Tibial nerve (tissue), 4 donors: ENCODE results near the gene PAK1IP1. TPM values are rescaled to one million over a fixed set of nuclear protein-coding genes. Genes with fewer than 3 reads are reported as not detected.
"Not testable (repeated sequence)": the region's sequence is repeated elsewhere in the genome, so short reads cannot be mapped to it uniquely, and the experiment has no call there.

Experiments used
- DNase-seq, 2 donors: peaks; one replicate each; pipeline ENCODE4 v3.0.0-alpha.2; 2019; ENCODE audit warnings: low spot score in 2 of 2
- H3K27ac ChIP-seq, 4 donors: fragments of 200-600 bp; sonication (generic) in 3 of 4; one replicate each; pipeline ENCODE4 v1.5.1; 2017 to 2019; ENCODE audit warnings: mild to moderate bottlenecking in 1 of 4
- H3K27me3 ChIP-seq, 2 donors: fragments of 200-600 bp; sonication (generic) in 1 of 2; one replicate each; pipeline versions ENCODE4 v1.5.1 to v1.6.0; 2017 to 2019
- H3K36me3 ChIP-seq, 3 donors: fragments of 200-600 bp; sonication (generic); one replicate each; pipeline ENCODE4 v1.5.1; 2018 to 2019
- H3K4me1 ChIP-seq, 4 donors: fragments of 200-600 bp; sonication (generic) in 3 of 4; one replicate each; pipeline ENCODE4 v1.5.1; 2017 to 2019
- H3K4me3 ChIP-seq, 4 donors: fragments of 200-600 bp; sonication (generic) in 3 of 4; one replicate each; pipeline ENCODE4 v1.5.1; 2017 to 2019; ENCODE audit warnings: mild to moderate bottlenecking in 1 of 4, moderate library complexity in 1 of 4
- H3K9me3 ChIP-seq, 4 donors: fragments of 200-600 bp; sonication (generic) in 3 of 4; one replicate each; pipeline ENCODE4 v1.5.1; 2017 to 2019
- EP300 ChIP-seq, 2 donors: sonication (generic); formaldehyde crosslinking; IDR thresholded peaks; one replicate each; pipeline ENCODE4 v1.6.1; 2017; ENCODE audit warnings: antibody characterized with exemption in 2 of 2, mild to moderate bottlenecking in 1 of 2
- POLR2A ChIP-seq, 2 donors: fragments of 450-650 bp; IDR thresholded peaks; one replicate each; pipeline ENCODE4 v1.6.1; 2017; ENCODE audit warnings: antibody characterized with exemption in 2 of 2, mild to moderate bottlenecking in 2 of 2, moderate library complexity in 2 of 2
- WGBS, 2 donors: methylation state at CpG; one replicate each; pipeline ENCODE4 v1.1.5; 2018; 5-methylcytosine and 5-hydroxymethylcytosine counted together
- total RNA-seq, 4 donors: library from RNA; depleted of rRNA; stranded (reverse); fragments of >200 nt; gene quantifications; one replicate each; pipeline ENCODE4 v1.1.0, GENCODE V29; 2016
- TF ChIP-seq, protein P1 (sequence below), 5 experiments: fragments of 200-600 bp in 3 of 5; fragments of 450-650 bp in 2 of 5; sonication (generic) in 3 of 5; IDR thresholded peaks; one replicate each; pipeline ENCODE4 v1.5.1; 2016 to 2019; ENCODE audit warnings: antibody characterized with exemption in 5 of 5, mild to moderate bottlenecking in 3 of 5, moderate library complexity in 2 of 5

The PAK1IP1 gene
- total RNA-seq, 4 donors from 2014 or later: 6.5 to 21.0 (median 10.3) TPM

DNA sequence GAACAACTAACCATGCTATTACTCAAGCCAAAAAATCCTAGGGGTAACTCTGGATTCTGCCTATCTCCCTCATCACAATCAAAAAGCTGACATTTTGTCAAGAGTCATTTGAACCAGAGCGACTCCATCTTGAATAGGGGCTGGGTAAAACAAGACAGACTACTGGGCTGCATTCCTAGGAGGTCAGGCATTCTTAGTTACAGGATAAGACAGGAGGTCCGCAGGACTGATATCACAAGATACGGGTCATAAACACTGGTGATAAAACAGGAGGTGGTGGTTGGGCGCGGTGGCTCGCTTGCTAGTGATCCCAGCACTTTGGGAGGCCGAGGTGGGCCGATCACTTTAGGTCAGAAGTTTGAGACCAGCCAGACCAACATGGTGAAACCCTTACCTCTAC is 32.6 kb upstream of the PAK1IP1 start:
- Histone ChIP-seq H3K4me3 (no peak overlapping the region), H3K27ac (no peak overlapping the region), H3K36me3 (no peaks in the 10 kb centered on the region), H3K4me1 (no peaks in the 10 kb centered on the region), H3K9me3 (peaks cover 0 to 10% (median 0%) of the 10 kb centered on the region in 4 donors), H3K27me3 (no peaks in the 10 kb centered on the region)
- no peak for DNase-seq
- TF ChIP-seq, protein P1, sequence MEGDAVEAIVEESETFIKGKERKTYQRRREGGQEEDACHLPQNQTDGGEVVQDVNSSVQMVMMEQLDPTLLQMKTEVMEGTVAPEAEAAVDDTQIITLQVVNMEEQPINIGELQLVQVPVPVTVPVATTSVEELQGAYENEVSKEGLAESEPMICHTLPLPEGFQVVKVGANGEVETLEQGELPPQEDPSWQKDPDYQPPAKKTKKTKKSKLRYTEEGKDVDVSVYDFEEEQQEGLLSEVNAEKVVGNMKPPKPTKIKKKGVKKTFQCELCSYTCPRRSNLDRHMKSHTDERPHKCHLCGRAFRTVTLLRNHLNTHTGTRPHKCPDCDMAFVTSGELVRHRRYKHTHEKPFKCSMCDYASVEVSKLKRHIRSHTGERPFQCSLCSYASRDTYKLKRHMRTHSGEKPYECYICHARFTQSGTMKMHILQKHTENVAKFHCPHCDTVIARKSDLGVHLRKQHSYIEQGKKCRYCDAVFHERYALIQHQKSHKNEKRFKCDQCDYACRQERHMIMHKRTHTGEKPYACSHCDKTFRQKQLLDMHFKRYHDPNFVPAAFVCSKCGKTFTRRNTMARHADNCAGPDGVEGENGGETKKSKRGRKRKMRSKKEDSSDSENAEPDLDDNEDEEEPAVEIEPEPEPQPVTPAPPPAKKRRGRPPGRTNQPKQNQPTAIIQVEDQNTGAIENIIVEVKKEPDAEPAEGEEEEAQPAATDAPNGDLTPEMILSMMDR (IDR thresholded peaks at IDR 0.05): no peak
- TF ChIP-seq EP300 (IDR thresholded peaks at IDR 0.05) (no peak), POLR2A (IDR thresholded peaks at IDR 0.05) (no peak)
- WGBS, 2 donors: 92 to 93% methylated on average over 8 of the region's 8 CpGs

GRCh38 chr6:10662742-10663141 is 32.0 kb upstream of the PAK1IP1 start:
- 86 to 90% methylated on average over 2 of the region's 2 CpGs for WGBS, 2 donors
- Histone ChIP-seq H3K4me3 (no peak overlapping the region), H3K9me3 (peaks cover 0 to 10% (median 0%) of the 10 kb centered on the region in 4 donors), H3K36me3 (no peaks in the 10 kb centered on the region), H3K4me1 (no peaks in the 10 kb centered on the region), H3K27ac (no peak overlapping the region), H3K27me3 (no peaks in the 10 kb centered on the region)
- TF ChIP-seq POLR2A (IDR thresholded peaks at IDR 0.05) (no peak), EP300 (IDR thresholded peaks at IDR 0.05) (no peak)
- TF ChIP-seq, protein P1 (IDR thresholded peaks at IDR 0.05): no peak
- DNase-seq: no peak

DNA sequence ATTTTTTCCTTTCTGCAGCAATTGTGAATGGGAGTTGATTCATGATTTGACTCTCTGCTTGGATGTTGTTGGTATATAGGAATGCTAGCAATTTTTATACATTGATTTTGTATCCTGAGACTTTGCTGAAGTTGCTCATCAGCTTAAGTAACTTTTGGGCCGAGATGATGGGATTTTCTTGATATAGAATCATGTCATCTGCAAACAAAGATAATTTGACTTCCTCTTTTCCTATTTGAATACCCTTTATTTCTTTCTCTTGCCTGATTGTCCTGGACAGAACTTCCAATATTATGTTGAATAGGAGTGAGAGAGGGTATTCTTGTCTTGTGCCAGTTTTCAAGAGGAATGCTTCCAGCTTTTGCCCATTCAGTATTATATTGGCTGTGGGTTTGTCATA is 29.2 kb upstream of the PAK1IP1 start:
- H3K27me3 ChIP-seq, H3K36me3 ChIP-seq, DNase-seq, H3K27ac ChIP-seq, H3K4me3 ChIP-seq, H3K4me1 ChIP-seq: not testable (repeated sequence)
- H3K9me3 ChIP-seq: peaks cover 0 to 10% (median 0%) of the 10 kb centered on the region in 4 donors
- 65 to 66% methylated on average over 1 of the region's 1 CpG for WGBS, 2 donors

GRCh38 chr6:10668126-10668917 is 26.4 kb upstream of the PAK1IP1 start:
- H3K27me3 ChIP-seq: no peaks in the 10 kb centered on the region
- H3K4me1 ChIP-seq: no peaks in the 10 kb centered on the region
- no peak overlapping the region for H3K27ac ChIP-seq
- 74 to 87% methylated on average over 4 to 5 of the region's 6 CpGs for WGBS, 2 donors
- peaks cover 0 to 10% (median 0%) of the 10 kb centered on the region in 4 donors for H3K9me3 ChIP-seq
- no peaks in the 10 kb centered on the region for H3K36me3 ChIP-seq
- TF ChIP-seq POLR2A (IDR thresholded peaks at IDR 0.05) (no peak), EP300 (IDR thresholded peaks at IDR 0.05) (no peak)
- TF ChIP-seq, protein P1 (IDR thresholded peaks at IDR 0.05): no peak
- DNase-seq: no peak
- H3K4me3 ChIP-seq: no peak overlapping the region

DNA sequence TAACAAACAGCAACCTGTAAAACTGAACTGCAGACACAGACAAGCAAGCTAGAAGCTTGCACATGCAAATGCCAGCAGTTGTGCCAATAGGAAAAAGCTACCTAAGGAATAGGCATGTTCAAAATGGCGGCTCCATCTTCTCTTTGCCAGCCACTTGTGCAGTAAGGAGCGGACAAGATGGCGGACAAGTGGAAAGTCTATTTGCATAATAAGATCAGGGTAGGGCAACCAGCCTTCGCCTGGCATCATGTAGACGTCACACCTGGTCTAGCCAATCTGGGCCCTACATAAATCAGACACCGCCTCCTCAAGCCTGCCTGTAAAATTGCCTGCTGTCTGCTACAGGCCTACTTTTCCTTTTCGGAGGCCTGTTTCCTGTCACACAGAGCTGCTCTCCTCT is 18.4 kb upstream of the PAK1IP1 start:
- no peaks in the 10 kb centered on the region for H3K9me3 ChIP-seq
- WGBS, 2 donors: 92% methylated on average over 7 of the region's 7 CpGs
- H3K36me3 ChIP-seq: no peaks in the 10 kb centered on the region
- no peak overlapping the region for H3K27ac ChIP-seq
- H3K27me3 ChIP-seq: no peaks in the 10 kb centered on the region
- H3K4me3 ChIP-seq: no peak overlapping the region
- H3K4me1 ChIP-seq: no peaks in the 10 kb centered on the region
- no peak for DNase-seq
- TF ChIP-seq POLR2A (IDR thresholded peaks at IDR 0.05): no peak
- TF ChIP-seq, protein P1 (IDR thresholded peaks at IDR 0.05): no peak
